Retinal pigment epithelial cell (primary cell): ENCODE data around the gene ZNF667.

Source experiments
- DNase-seq: peaks from one replicate; pipeline ENCODE4 v3.0.0-alpha.2; 2010; ENCODE audit warnings: low read depth
- H3K4me3 ChIP-seq: 2 replicates; pipeline ENCODE4 v1.5.1; 2011; ENCODE audit warnings: mild to moderate bottlenecking, low read length, control low read depth, moderate library complexity
- TF ChIP-seq, protein P1 (sequence below): conservative IDR thresholded peaks from 2 replicates; pipeline ENCODE4 v1.5.1; 2011; ENCODE audit warnings: low read depth, low read length, control low read depth, inconsistent platforms

ZNF667 gene

DNA sequence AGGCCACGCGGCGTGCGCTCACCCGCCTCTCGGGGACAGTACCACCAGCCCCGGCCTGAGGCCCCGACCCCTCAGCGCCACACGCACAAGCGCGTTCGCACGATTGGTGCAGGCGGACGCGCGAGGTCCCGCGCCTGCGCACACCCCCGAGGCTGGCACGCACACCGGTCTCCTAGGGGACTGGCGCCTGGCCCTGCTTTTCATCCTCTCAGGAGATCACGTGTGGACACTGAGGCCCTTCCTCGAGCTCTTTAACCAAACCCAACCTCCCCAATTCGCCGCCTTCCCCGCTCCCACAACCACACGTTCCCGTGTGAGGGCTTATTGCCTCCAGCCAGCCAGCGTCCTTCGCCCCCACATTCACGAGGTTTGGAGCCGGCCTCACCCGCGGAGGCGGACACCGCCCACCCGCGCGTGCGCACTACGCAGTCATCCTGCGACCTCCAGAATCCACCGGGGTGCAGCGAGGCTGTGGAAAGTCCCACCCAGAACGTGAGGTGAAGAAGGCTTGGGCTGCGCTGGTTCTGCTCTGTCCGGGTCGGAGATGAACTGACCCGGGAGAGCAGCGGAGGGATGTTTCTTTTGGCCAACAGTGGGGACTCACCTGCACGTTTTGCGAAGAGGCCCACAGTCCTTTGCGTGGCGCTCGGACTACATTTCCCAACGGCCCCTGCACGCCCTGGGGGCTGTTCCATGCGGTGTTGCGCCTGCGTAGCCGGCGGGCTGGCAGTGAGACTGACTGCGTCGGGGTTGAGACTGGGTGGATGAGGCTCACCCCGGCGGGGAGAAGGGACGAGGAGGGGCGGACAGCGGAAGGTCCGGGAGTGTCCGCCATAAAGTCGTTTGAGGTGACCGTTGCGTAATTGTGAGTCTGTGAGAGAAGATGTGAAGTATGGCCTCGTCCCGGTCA, 539 bp upstream of the ZNF667 start:
- peak overlapping the region; percentile 84 for H3K4me3 ChIP-seq

DNA sequence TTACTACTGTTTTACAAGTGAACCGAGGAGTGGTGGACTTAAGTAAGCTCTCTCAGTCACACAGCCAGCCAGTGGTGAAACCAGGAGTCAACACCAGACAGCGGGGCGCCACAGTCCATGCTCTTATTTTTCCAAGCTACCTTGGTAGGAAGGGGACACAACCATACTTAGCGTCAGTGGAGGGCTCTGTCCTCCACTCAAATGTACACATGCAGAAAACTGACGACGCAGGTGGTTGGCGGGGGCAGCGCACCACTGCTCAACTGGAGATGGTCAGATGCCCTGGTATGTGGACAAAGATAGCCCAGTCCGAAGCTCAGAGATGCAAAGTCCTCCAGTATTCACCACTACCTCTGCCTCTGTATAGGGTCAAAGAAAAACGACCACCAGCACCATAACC, 1.1 kb downstream of the ZNF667 start:
- TF ChIP-seq, protein P1, sequence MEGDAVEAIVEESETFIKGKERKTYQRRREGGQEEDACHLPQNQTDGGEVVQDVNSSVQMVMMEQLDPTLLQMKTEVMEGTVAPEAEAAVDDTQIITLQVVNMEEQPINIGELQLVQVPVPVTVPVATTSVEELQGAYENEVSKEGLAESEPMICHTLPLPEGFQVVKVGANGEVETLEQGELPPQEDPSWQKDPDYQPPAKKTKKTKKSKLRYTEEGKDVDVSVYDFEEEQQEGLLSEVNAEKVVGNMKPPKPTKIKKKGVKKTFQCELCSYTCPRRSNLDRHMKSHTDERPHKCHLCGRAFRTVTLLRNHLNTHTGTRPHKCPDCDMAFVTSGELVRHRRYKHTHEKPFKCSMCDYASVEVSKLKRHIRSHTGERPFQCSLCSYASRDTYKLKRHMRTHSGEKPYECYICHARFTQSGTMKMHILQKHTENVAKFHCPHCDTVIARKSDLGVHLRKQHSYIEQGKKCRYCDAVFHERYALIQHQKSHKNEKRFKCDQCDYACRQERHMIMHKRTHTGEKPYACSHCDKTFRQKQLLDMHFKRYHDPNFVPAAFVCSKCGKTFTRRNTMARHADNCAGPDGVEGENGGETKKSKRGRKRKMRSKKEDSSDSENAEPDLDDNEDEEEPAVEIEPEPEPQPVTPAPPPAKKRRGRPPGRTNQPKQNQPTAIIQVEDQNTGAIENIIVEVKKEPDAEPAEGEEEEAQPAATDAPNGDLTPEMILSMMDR, result no peak
- H3K4me3 ChIP-seq, result peak overlapping the region; percentile 84
- no peak for DNase-seq

More for the DNA sequence above, 539 bp upstream of the ZNF667 start:
- DNase-seq, result peak; percentile 70
- TF ChIP-seq, protein P1, result no peak

DNA sequence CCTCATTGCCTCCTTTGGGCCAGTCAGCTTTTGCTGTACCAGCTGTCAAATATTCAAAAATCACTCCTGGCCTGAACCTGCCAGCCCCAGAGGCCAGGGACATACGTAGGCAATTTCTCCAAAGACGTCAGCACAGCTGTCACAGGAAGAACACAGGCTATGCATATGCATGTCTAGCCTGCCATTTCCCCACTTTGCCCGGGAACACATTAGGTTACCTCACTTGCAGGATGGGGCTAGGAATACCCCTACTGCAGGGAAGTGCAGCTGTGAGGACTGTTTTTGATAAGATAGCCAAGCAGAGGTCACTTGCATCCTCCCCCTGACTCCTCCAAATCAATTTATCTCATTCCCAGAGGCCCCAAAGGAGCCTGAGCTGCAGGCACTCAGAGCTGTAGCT, 2.8 kb downstream of the ZNF667 start:
- DNase-seq, result no peak
- TF ChIP-seq, protein P1, result no peak
- H3K4me3 ChIP-seq, result no peak overlapping the region

DNA sequence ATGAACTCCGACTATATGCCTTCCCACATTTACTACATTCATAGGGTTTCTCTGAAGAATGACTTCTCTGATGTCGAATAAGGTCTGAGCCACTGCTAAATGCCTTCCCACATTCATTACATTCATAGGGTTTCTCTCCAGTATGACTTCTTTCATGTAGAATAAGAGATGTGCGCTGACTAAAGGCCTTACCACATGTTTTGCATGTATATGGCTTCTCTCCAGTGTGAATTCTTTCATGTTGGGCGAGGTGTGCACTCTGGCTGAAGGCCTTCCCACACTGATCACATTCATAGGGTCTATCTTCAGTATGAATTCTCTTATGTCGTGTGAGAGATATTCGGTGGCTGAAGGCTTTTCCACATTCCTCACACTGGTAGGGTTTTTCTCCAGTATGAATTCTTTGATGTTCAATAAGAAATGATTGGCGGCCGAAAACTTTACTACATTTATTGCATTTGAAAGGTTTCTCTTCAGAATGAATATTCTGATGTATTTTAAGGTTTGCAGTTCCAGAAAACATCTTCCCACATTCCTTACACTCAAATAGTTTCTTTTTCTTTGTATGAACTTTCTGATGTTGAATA, 35.8 kb downstream of the ZNF667 start:
- H3K4me3 ChIP-seq, result no peak overlapping the region
- TF ChIP-seq, protein P1, result no peak
- no peak for DNase-seq

DNA sequence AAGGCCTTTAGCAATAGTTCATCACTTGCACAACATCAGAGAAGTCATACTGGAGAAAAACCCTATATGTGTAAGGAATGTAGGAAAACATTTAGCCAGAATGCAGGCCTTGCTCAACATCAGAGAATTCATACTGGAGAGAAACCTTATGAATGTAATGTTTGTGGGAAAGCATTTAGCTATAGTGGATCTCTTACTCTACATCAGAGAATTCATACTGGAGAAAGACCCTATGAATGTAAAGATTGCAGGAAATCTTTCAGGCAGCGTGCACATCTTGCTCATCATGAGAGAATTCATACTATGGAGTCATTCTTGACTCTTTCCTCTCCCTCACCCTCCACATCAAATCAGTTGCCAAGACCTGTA, 53.2 kb downstream of the ZNF667 start:
- H3K4me3 ChIP-seq, result no peak overlapping the region
- TF ChIP-seq, protein P1, result no peak
- no peak for DNase-seq

DNA sequence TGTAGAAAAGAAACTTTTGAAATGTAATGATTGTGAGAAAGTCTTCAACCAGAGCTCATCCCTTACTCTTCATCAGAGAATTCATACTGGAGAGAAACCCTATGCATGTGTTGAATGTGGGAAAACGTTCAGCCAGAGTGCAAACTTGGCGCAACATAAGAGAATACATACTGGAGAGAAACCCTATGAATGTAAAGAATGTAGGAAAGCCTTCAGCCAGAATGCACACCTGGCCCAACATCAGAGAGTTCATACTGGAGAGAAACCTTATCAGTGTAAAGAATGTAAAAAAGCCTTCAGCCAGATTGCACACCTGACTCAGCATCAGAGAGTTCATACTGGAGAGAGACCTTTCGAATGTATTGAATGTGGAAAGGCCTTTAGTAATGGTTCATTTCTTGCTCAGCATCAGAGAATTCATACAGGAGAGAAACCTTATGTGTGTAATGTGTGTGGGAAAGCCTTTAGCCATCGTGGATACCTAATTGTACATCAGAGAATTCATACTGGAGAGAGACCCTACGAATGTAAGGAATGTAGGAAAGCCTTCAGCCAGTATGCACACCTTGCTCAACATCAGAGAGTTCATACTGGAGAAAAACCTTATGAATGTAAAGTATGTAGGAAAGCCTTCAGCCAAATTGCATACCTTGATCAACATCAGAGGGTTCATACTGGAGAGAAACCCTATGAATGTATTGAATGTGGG, 53.7 kb downstream of the ZNF667 start:
- no peak overlapping the region for H3K4me3 ChIP-seq

More for the DNA sequence above, 53.7 kb downstream of the ZNF667 start:
- no peak for DNase-seq
- TF ChIP-seq, protein P1, result no peak
